GM12865 (cell line): ENCODE measurements around the gene PKLR.
A peak's percentile ranks its signal among the peaks of the same experiment; 100 is the strongest.

Experiments used
- DNase-seq: peaks from one replicate; pipeline ENCODE4 v3.0.0; 2010; ENCODE audit warnings: low read depth
- H3K4me3 ChIP-seq: 2 replicates; pipeline ENCODE4 v1.5.1; 2011; ENCODE audit warnings: mild to moderate bottlenecking, low read depth, low read length, control low read depth
- CTCF ChIP-seq: IDR thresholded peaks from 2 replicates; pipeline ENCODE4 v1.5.1; 2011; ENCODE audit warnings: low read length, control low read depth, low read depth, inconsistent platforms; ENCODE audit not compliant: insufficient read depth; ENCODE audit errors: missing control alignments

PKLR gene

GRCh38 chr1:155326631-155327037 lies 25.4 kb upstream of the PKLR start:
- TF ChIP-seq CTCF = no peak
- H3K4me3 ChIP-seq = no peak overlapping the region
- DNase-seq = no peak

- no peak overlapping the region for H3K4me3 ChIP-seq
- TF ChIP-seq CTCF = no peak
- no peak for DNase-seq
Observed at GRCh38 chr1:155326020-155326526, 24.8 kb upstream of the PKLR start.

GRCh38 chr1:155325603-155325893 lies 24.3 kb upstream of the PKLR start:
- DNase-seq = no peak
- H3K4me3 ChIP-seq = no peak overlapping the region
- no peak for TF ChIP-seq CTCF

GRCh38 chr1:155324717-155325602 lies 23.7 kb upstream of the PKLR start:
- peak overlapping the region; percentile 86 for H3K4me3 ChIP-seq
- no peak for DNase-seq
- TF ChIP-seq CTCF = peak; percentile 31

- no peak for TF ChIP-seq CTCF
- peak; percentile 95 for DNase-seq
- peak overlapping the region; percentile 86 for H3K4me3 ChIP-seq
Observed at GRCh38 chr1:155324037-155324716, 22.9 kb upstream of the PKLR start.

- TF ChIP-seq CTCF = no peak
- H3K4me3 ChIP-seq = peak overlapping the region; percentile 86
- peak; percentile 93 for DNase-seq
Observed at GRCh38 chr1:155323729-155324036, 22.4 kb upstream of the PKLR start.
